Liver (tissue), 9 donors: Measurements from ENCODE around the gene VTN. TPM values are rescaled to one million over a fixed set of nuclear protein-coding genes. Genes with fewer than 3 reads are reported as not detected.

Experiments
- DNase-seq: peaks from one replicate; pipeline ENCODE4 v3.0.0-alpha.2; 2017; ENCODE audit warnings: low spot score
- H3K27ac ChIP-seq, 2 donors: one replicate each; pipeline ENCODE4 v1.7.0; 2013; ENCODE audit warnings: inconsistent platforms in 2 of 2, low read length in 2 of 2, control low read depth in 1 of 2, low read depth in 1 of 2, mild to moderate bottlenecking in 1 of 2
- H3K27me3 ChIP-seq, 4 donors: one replicate each; pipeline versions ENCODE4 v1.6.1 to v1.7.0; 2013; ENCODE audit warnings: low read length in 3 of 4, inconsistent platforms in 1 of 4, mild to moderate bottlenecking in 1 of 4, moderate library complexity in 1 of 4; ENCODE audit not compliant: control insufficient read depth in 4 of 4, insufficient read depth in 4 of 4
- H3K36me3 ChIP-seq, 4 donors: one replicate each; pipeline versions ENCODE4 v1.6.1 to v1.7.0; 2013; ENCODE audit warnings: low read length in 3 of 4, mild to moderate bottlenecking in 3 of 4, low read depth in 1 of 4, moderate library complexity in 1 of 4; ENCODE audit not compliant: control insufficient read depth in 4 of 4, insufficient read depth in 3 of 4
- H3K4me1 ChIP-seq, 4 donors: one replicate each; pipeline versions ENCODE4 v1.6.1 to v1.7.0; 2013; ENCODE audit warnings: low read length in 3 of 4, mild to moderate bottlenecking in 3 of 4, moderate library complexity in 1 of 4; ENCODE audit not compliant: control insufficient read depth in 4 of 4, insufficient read depth in 4 of 4
- H3K4me3 ChIP-seq, 3 donors: one replicate each; pipeline versions ENCODE4 v1.6.1 to v1.7.0; 2013; ENCODE audit warnings: low read length in 3 of 3, control low read depth in 1 of 3, low read depth in 1 of 3, mild to moderate bottlenecking in 1 of 3
- H3K9ac ChIP-seq, 2 donors: one replicate each; pipeline ENCODE4 v1.7.0; 2013; ENCODE audit warnings: low read length in 2 of 2, mild to moderate bottlenecking in 2 of 2, moderate library complexity in 2 of 2, control low read depth in 1 of 2, low read depth in 1 of 2
- H3K9me3 ChIP-seq, 4 donors: one replicate each; pipeline versions ENCODE4 v1.6.1 to v1.7.0; 2013; ENCODE audit warnings: low read length in 3 of 4; ENCODE audit not compliant: control insufficient read depth in 4 of 4
- CTCF ChIP-seq: fragments of 150-350 bp; IDR thresholded peaks from 2 replicates; pipeline ENCODE4 v1.5.1; 2017; ENCODE audit warnings: improper control_type of control experiment, low read depth, low read length; ENCODE audit not compliant: missing input control
- EGR1 ChIP-seq, 2 donors: IDR thresholded peaks; 2 replicates each; pipeline ENCODE4 v1.6.1; 2016 to 2018; ENCODE audit warnings: antibody characterized with exemption in 2 of 2, low read depth in 2 of 2
- FOXA1 ChIP-seq: IDR thresholded peaks from 2 replicates; pipeline ENCODE4 v1.6.1; 2016; ENCODE audit warnings: antibody characterized with exemption
- FOXA2 ChIP-seq: IDR thresholded peaks from 2 replicates; pipeline ENCODE4 v1.6.1; 2016; ENCODE audit warnings: antibody characterized with exemption
- GABPA ChIP-seq, 2 donors: IDR thresholded peaks in 1 of 2; conservative IDR thresholded peaks in 1 of 2; 2 replicates each; pipeline ENCODE4 v1.6.1; 2016; ENCODE audit warnings: antibody characterized with exemption in 2 of 2, mild to moderate bottlenecking in 1 of 2, moderate library complexity in 1 of 2
- HNF4A ChIP-seq, 2 donors: conservative IDR thresholded peaks; 2 replicates each; pipeline ENCODE4 v1.6.1; 2016; ENCODE audit warnings: antibody characterized with exemption in 2 of 2, mild to moderate bottlenecking in 2 of 2
- HNF4G ChIP-seq: IDR thresholded peaks from 2 replicates; pipeline ENCODE4 v1.6.1; 2016; ENCODE audit warnings: antibody characterized with exemption
- JUND ChIP-seq, 2 donors: IDR thresholded peaks; 2 replicates each; pipeline ENCODE4 v1.6.1; 2016; ENCODE audit warnings: antibody characterized with exemption in 2 of 2
- NR2F2 ChIP-seq: IDR thresholded peaks from 2 replicates; pipeline ENCODE4 v1.6.1; 2016; ENCODE audit warnings: antibody characterized with exemption
- RAD21 ChIP-seq, 2 donors: IDR thresholded peaks; 2 replicates each; pipeline ENCODE4 v1.6.1; 2016; ENCODE audit warnings: antibody characterized with exemption in 2 of 2, mild to moderate bottlenecking in 2 of 2
- RXRA ChIP-seq, 2 donors: IDR thresholded peaks; 2 replicates each; pipeline ENCODE4 v1.6.1; 2017 to 2018; ENCODE audit warnings: antibody characterized with exemption in 2 of 2, mild to moderate bottlenecking in 1 of 2
- SP1 ChIP-seq: IDR thresholded peaks from 2 replicates; pipeline ENCODE4 v1.6.1; 2018; ENCODE audit warnings: antibody characterized with exemption, mild to moderate bottlenecking
- TAF1 ChIP-seq: conservative IDR thresholded peaks from 2 replicates; pipeline ENCODE4 v1.6.1; 2016; ENCODE audit warnings: antibody characterized with exemption, mild to moderate bottlenecking
- YY1 ChIP-seq: IDR thresholded peaks from 2 replicates; pipeline ENCODE4 v1.6.1; 2016; ENCODE audit warnings: antibody characterized with exemption, mild to moderate bottlenecking
- WGBS: extraction: QIAGEN DNeasy Blood & Tissue Kit; methylation state at CpG from one replicate; pipeline ENCODE4 v1.1.7; 2013; 5-methylcytosine and 5-hydroxymethylcytosine counted together
- polyA plus RNA-seq, 2 donors: library from polyadenylated mRNA; stranded (reverse) in 1 of 2; unstranded in 1 of 2; fragments of 200-250 nt in 1 of 2; fragments of >200 nt in 1 of 2; fragmentation: Nextera tagmentation in 1 of 2; extraction: Ambion mirVana in 1 of 2; gene quantifications; one replicate each; pipeline versions ENCODE4 v1.2.1 to v1.2.3, GENCODE V29; 2013 to 2015
- total RNA-seq, 2 donors: library from RNA; depleted of rRNA; stranded (reverse); fragments of >200 nt; gene quantifications; one replicate each; pipeline ENCODE4 v1.2.3, GENCODE V29; 2014
- TF ChIP-seq, protein P1 (sequence below): IDR thresholded peaks from 2 replicates; pipeline ENCODE4 v1.6.1; 2016; ENCODE audit warnings: antibody characterized with exemption
- TF ChIP-seq, protein P2 (sequence below): IDR thresholded peaks from 2 replicates; pipeline ENCODE4 v1.6.1; 2016; ENCODE audit warnings: antibody characterized with exemption, mild to moderate bottlenecking
- TF ChIP-seq, protein P3 (sequence below): IDR thresholded peaks from 2 replicates; pipeline ENCODE4 v1.6.1; 2016; ENCODE audit warnings: antibody characterized with exemption
- TF ChIP-seq, protein P4 (sequence below): IDR thresholded peaks from 2 replicates; pipeline ENCODE4 v1.6.1; 2016; ENCODE audit warnings: antibody characterized with exemption
- donor health status: healthy.
- donor health status: healthy.
- donor health status: healthy.
- donor health status: healthy.
- donor health status: healthy.

VTN gene
- total and polyA plus RNA-seq, 4 donors, result 1,668 to 4,059 (median 3,520) TPM

DNA sequence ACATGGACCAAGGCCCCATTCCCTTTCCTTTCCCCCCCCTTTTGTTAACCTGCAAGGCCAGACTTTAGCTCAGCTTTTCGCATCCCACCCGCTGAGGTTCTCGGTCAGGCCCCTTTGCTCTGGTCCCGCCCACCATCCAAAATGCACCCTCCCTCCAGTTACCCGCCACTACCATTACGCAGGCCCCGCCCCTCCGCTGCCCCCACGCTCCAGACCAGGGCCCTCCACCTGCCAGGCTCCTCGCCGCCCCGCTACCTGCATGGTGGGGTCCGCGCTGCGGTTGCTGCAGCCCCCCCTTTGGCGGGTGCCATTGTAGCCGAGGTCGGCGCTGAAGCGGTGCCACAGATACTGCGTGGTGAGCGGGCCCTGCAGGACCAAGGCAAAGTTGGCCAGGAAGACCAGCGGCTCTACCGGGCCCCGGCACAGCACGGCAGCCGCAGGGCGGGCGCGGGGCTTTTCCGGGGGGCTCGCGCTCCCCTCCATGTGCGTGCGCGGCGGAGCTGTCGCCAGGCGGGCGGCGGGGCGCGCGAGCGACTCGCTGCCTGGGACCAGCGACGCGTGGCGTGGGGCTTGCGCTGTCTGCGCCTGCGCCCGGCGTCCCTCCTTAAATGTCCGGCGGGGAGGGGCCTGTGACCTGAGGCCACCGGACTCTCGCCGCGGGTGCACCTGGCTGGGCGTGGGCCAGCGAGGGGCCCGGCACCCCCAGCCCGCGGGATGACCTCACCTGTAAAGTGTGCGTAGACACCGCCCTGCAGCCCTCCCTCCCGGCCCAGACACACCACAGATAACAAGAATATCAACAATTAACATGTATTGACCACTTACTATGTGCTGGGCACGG is 35.7 kb upstream of the VTN start, which contains the start of gene SLC46A1:
TSS of gene SLC46A1 (minus strand) at position 581 of the 841 bp plus-strand sequence. CDS start at position 483, 98 bp downstream.
- 1% methylated on average over 70 of the region's 70 CpGs for WGBS

DNA sequence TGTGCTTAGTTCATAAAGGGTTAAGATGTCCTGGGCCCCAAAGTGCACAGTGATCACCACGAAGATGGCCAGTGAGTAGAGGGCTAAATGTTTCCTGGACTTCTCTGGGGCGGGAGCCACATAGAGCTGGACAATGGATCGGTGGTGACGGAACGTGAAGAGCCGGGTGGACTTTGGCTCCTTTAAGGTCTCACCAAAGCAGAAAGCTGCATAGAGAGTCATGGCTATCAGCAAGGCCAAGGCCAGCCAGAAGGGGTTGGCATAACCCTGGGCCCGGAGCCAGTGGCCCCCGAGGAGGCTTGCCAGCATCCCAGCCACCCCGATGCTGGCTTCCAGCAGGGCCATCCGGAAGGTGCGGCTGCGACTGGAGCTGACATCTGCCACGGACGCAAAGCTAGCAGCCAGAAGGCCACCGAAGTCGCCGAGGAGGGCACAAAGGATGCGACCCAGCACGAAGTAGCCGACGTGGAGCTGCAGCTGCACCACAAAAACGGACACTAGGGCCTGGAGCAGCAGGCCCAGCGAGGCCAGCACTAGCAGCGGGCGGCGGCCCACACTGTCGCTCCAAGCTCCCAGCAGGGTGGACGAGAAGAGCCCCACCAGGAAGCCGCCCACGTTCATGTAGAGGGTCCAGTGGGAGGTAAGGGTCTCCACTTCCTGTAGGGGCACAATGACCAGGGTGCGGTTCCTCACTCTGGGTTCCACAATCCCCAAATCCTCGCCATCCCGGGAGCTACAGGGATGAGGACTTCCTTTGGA is 34.9 kb upstream of the VTN start:
- 23% methylated on average over 33 of the region's 33 CpGs for WGBS
- Histone ChIP-seq H3K27ac (peak overlapping the region; percentile 33 to 64), H3K36me3 (peaks cover under 1 to 29% (median 23%) of the 10 kb centered on the region in 4 donors), H3K9ac (peak overlapping the region in 1 of 2 donors; percentile 6), H3K4me3 (peak overlapping the region; percentile 72 to 84 (median 80)), H3K9me3 (no peaks in the 10 kb centered on the region), H3K27me3 (no peaks in the 10 kb centered on the region), H3K4me1 (peaks cover 8 to 45% (median 31%) of the 10 kb centered on the region in 4 donors)
- no peak for DNase-seq
- TF ChIP-seq EGR1 (IDR thresholded peaks at IDR 0.05; ENCODE audit: low read depth in 2 of 2) (peak in 1 of 2 donors; percentile 33), HNF4G (peak; percentile 89), SP1 (peak; percentile 87), HNF4A (conservative IDR thresholded peaks at IDR 0.05) (peak; percentile 94 to 95), TAF1 (no peak), FOXA2 (no peak), GABPA (IDR thresholded peaks at IDR 0.05 in 1 of 2, conservative IDR thresholded peaks at IDR 0.05 in 1 of 2) (peak in 1 of 2 donors; percentile 65), NR2F2 (peak; percentile 85), RAD21 (IDR thresholded peaks at IDR 0.05) (peak; percentile 20 to 45), YY1 (peak; percentile 66), CTCF (no peak), JUND (IDR thresholded peaks at IDR 0.05) (peak in 1 of 2 donors; percentile 55), FOXA1 (no peak)
- TF ChIP-seq, protein P1, sequence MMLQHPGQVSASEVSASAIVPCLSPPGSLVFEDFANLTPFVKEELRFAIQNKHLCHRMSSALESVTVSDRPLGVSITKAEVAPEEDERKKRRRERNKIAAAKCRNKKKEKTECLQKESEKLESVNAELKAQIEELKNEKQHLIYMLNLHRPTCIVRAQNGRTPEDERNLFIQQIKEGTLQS, result no peak
- TF ChIP-seq, protein P2, sequence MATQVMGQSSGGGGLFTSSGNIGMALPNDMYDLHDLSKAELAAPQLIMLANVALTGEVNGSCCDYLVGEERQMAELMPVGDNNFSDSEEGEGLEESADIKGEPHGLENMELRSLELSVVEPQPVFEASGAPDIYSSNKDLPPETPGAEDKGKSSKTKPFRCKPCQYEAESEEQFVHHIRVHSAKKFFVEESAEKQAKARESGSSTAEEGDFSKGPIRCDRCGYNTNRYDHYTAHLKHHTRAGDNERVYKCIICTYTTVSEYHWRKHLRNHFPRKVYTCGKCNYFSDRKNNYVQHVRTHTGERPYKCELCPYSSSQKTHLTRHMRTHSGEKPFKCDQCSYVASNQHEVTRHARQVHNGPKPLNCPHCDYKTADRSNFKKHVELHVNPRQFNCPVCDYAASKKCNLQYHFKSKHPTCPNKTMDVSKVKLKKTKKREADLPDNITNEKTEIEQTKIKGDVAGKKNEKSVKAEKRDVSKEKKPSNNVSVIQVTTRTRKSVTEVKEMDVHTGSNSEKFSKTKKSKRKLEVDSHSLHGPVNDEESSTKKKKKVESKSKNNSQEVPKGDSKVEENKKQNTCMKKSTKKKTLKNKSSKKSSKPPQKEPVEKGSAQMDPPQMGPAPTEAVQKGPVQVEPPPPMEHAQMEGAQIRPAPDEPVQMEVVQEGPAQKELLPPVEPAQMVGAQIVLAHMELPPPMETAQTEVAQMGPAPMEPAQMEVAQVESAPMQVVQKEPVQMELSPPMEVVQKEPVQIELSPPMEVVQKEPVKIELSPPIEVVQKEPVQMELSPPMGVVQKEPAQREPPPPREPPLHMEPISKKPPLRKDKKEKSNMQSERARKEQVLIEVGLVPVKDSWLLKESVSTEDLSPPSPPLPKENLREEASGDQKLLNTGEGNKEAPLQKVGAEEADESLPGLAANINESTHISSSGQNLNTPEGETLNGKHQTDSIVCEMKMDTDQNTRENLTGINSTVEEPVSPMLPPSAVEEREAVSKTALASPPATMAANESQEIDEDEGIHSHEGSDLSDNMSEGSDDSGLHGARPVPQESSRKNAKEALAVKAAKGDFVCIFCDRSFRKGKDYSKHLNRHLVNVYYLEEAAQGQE, result peak; percentile 75
- TF ChIP-seq, protein P3, sequence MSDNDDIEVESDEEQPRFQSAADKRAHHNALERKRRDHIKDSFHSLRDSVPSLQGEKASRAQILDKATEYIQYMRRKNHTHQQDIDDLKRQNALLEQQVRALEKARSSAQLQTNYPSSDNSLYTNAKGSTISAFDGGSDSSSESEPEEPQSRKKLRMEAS, result peak; percentile 70
- TF ChIP-seq, protein P4, sequence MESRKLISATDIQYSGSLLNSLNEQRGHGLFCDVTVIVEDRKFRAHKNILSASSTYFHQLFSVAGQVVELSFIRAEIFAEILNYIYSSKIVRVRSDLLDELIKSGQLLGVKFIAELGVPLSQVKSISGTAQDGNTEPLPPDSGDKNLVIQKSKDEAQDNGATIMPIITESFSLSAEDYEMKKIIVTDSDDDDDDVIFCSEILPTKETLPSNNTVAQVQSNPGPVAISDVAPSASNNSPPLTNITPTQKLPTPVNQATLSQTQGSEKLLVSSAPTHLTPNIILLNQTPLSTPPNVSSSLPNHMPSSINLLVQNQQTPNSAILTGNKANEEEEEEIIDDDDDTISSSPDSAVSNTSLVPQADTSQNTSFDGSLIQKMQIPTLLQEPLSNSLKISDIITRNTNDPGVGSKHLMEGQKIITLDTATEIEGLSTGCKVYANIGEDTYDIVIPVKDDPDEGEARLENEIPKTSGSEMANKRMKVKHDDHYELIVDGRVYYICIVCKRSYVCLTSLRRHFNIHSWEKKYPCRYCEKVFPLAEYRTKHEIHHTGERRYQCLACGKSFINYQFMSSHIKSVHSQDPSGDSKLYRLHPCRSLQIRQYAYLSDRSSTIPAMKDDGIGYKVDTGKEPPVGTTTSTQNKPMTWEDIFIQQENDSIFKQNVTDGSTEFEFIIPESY, result peak; percentile 65

More for the DNA sequence above, 35.7 kb upstream of the VTN start, which contains the start of gene SLC46A1:
- H3K9me3 ChIP-seq, result no peaks in the 10 kb centered on the region
- no peaks in the 10 kb centered on the region for H3K27me3 ChIP-seq
- TF ChIP-seq RXRA (IDR thresholded peaks at IDR 0.05) (no peak), SP1 (no peak), NR2F2 (no peak), FOXA1 (no peak), YY1 (peak; percentile 47), HNF4A (conservative IDR thresholded peaks at IDR 0.05) (peak in 1 of 2 donors; percentile 5)
- TF ChIP-seq, protein P4, result no peak
- DNase-seq, result peak; percentile 64
- H3K27ac ChIP-seq, result peak within 1 kb of the TSS; percentile 35 to 64
- H3K4me3 ChIP-seq, result peak within 1 kb of the TSS; percentile 72 to 84 (median 80)
- H3K36me3 ChIP-seq, result peaks cover 0 to 23% (median 17%) of the 10 kb centered on the region in 4 donors
- no peak within 1 kb of the TSS for H3K9ac ChIP-seq
- peaks cover 8 to 40% (median 29%) of the 10 kb centered on the region in 4 donors for H3K4me1 ChIP-seq
